GM18519 (cell line): Measurements from ENCODE around the gene CIZ1.
"Not testable (repeated sequence)": the region's sequence is repeated elsewhere in the genome, so short reads cannot be mapped to it uniquely, and the experiment has no call there.

Source experiments
- ATAC-seq: cut with Tn5 transposase; IDR thresholded peaks from one replicate; pipeline ENCODE4 v1.9.1; 2021; ENCODE audit warnings: mild to moderate bottlenecking, moderate library complexity; ENCODE audit not compliant: unreplicated experiment, low FRiP score

CIZ1 gene

GRCh38 chr9:128192601-128193371, 1.4 kb upstream of the CIZ1 start:
- ATAC-seq, result peak; percentile 59

- ATAC-seq, result no peak
Measured at GRCh38 chr9:128190516-128191405, 611 bp downstream of the CIZ1 start.

DNA sequence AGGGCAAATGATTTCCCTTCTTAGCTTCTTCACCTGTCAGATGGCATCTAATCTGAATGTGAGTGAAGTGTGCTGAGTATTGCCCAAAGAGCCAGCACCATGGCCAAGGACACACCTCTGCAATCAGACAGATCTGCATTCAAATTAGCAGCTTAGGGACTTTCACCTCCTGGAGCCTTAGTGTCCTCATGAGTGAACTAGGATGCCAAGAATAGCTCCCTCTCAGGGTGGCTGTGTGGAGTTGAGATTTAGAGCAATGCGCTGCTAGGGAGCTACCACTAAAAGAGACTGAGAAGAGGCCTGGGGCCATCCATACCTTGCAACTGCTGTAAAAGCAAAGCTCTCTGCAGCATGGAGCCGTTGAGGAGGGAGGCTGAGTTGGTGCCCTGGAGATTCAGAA, 1.4 kb downstream of the CIZ1 start:
- no peak for ATAC-seq

DNA sequence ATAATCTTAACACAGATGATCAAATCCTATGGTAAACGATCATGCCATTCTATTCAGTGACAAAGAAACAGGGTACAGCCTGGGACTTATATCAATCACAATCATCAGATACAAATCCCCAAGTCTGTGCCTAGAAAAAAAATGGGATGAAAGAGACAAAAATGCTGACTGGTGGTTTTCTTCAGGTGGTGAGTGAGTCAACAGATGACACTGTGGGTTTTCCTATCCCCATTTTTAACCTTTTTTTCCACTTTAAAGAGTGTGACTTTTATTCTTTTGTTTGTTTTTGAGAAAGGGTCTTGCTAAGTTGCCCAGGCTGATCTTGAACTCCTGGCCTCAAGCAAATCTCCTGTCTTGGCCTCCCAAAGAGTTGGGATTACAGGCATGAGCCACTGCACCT, 3.2 kb downstream of the CIZ1 start:
- no peak for ATAC-seq

DNA sequence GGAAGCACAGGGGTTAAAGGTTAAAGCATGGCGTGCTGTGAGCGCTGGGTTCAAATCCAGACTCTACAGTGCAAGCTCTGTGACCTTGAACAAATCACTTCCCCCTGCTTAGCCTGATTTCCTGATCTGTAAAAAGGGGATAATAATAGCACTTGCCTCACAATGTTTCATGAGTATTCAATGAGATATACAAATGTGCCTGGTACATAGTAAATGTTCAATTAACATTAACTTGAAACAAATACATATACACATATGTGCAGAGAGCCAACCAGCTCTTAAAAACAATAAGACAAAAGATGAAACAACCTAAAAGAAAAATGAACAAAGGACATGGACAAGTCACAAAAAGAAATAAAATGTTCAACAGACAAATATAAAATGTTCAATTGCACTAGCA, 4.0 kb downstream of the CIZ1 start:
- ATAC-seq, result no peak

GRCh38 chr9:128185979-128186965, 5.1 kb downstream of the CIZ1 start:
- no peak for ATAC-seq

DNA sequence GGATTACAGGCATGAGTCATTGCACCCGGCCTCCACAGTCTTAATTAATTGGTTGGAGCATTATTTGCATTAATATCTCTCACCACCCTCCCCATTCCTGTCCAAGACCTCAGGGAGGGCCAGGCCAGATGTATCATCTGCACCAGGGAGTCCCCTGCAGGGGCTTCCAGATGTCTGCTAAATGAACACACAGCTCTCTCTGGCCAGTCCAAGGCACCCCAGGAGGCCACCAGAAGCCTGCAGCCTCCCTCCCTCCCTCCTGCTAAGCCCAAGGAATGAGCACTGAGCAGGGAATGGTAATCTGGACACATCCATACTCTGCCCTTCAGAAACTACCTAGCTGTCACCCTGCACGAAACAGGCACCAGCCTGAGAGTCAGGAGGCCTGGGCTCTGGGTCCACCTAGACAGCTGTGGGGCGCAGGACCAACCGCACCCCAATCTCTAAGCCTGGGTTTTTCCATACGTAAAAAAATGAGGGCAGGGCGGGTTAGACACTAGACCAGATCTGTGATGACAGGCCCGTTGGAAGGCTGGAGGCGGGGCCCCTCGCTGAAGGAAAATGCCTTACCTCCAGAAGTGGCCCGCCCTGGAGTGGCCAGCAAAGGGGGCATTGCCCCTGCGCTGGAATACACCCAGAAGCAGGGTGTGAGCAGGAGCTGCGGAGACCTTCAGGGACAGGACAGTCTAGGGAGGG, 8.3 kb downstream of the CIZ1 start:
- no peak for ATAC-seq

- ATAC-seq, result not testable (repeated sequence)
Measured at GRCh38 chr9:128181480-128181879, 9.9 kb downstream of the CIZ1 start.

DNA sequence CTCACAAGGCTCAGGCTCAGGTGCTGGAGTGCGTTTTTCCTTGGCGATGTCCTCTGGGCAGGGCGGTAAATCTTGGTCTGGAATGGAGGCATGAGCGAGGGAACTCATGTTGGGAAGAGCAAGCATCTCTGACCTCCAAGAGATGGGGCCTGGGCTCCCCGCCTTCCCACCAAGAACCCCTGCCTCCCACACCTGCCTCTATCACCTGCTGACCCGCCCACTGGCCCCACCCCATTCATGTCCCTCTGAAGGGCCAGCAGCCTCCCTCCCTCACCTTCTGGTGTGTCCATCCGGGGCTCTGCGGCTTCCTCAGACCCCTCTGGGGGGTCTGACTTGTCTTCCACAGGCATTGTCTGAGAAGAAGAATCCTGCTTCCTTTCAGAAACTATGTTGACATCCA, 10.9 kb downstream of the CIZ1 start:
- ATAC-seq, result no peak

- no peak for ATAC-seq
Measured at GRCh38 chr9:128180001-128180400, 11.4 kb downstream of the CIZ1 start.

GRCh38 chr9:128178806-128179431, 12.5 kb downstream of the CIZ1 start:
- ATAC-seq, result no peak

GRCh38 chr9:128175726-128176125, 15.6 kb downstream of the CIZ1 start:
- no peak for ATAC-seq

GRCh38 chr9:128175102-128175563, 16.2 kb downstream of the CIZ1 start:
- ATAC-seq, result no peak

DNA sequence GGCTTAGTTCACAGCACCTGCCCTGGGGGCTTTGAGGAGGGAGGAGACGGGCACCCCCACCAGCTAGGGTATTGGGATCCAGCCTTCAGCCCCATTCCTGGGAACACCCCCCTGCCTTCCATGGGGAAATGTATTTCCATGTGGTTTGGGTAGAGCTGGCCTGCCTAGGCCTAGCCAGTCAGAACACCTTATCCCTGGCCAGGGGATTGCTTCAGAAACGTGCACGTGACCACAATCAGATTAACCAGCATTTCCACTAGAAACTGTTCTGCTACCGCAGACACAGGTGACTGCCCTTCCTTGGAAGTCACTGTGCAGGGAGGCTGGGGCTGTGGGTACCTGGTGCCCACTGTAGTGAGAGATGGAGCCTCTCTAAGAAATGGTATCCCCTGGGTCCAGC, 17.3 kb downstream of the CIZ1 start:
- no peak for ATAC-seq

DNA sequence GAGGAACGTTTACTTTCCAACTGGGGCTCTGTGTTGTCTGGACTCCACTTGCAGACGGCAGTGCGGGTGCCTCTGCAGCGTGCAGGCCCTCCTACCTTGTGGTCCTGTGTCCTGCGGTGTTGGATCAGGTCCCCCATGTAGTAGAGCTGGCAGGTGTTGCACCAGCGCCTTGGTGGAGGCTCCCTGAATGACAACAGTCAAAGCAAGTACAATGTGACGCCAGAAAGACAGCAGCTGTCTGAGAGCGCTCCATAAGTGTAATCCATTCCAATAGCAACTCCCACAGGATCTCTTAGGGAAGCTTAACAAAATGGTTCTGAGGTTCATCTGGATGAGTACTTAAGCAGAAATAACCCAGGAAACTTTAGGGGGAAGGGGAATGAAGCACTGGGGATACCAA, 21.4 kb downstream of the CIZ1 start:
- no peak for ATAC-seq

GRCh38 chr9:128169492-128169891, 21.9 kb downstream of the CIZ1 start:
- ATAC-seq, result no peak

- ATAC-seq, result no peak
Measured at GRCh38 chr9:128168731-128169308, 22.6 kb downstream of the CIZ1 start.

DNA sequence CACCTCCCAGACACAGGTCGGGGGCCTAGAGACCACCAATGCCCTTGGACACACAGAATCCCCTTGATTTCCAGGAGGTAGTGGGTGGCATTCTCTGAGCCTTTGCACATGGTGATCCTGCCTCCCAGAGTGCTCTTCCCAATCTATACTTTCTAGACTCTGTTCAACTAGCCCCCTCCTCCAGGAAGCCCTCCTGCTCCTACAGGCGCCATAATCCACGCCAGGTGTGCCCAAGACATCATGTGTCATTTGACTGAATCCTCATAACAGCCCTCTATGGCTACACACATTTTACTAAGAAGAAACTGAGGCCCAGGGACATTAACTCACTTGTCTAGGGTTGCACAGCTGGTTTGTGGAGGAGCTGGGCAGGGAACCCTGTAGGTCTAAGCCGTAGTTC, 24.2 kb downstream of the CIZ1 start:
- ATAC-seq, result no peak

GRCh38 chr9:128166169-128166568, 25.2 kb downstream of the CIZ1 start:
- ATAC-seq, result no peak
